ENCODE measurements around the gene PRSS50. TPM values are rescaled to one million over a fixed set of nuclear protein-coding genes. Genes with fewer than 3 reads are reported as not detected.

Gene PRSS50
- total and polyA plus RNA-seq, 4 donors = 0.02 to 0.33 (median 0.25) TPM; not detected in 1

DNA sequence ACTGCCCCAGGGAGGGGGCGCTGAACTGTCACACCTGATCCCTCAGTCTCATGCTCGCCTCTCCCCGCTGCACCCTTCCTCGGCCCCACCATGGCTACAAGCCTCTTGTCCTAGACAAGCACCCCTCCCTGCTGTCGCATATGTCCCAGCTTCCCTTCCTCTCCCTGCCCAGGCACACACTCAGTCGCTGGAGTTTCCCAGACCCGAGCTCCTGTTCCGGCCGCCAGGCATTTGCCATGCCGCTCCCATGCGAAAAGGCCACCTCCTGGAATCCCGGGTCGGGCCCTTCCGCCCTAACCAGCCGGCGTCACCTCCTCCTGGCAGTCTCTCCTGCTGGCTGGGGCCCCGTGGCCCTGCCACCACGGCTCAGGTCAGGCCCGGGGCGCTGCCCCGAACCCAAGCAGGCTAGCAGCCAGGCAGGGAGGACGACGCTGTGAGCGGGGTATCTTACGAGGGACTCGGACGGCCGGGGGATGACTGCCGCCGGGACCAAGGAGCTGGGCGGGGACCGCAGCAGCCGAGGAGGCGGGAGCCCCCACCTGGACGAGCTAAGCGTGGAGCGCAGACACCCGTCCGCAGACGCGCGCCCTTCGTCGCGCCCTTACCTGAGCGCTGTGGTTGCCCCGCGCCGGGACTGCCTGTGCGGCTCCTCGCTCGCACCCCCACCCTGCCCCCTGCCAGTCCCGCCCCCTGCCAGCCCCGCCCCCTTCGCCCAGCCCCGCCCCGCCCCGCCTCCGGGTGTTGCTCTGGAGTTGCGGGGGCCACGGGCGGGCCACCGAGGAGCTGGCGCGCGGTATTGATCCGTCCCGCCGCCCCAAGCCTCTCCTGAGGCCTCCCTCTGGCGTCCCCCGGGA lies 24.4 kb downstream of the PRSS50 start, which contains the start of gene ALS2CL:
TSS of gene ALS2CL (minus strand) at position 642 of the 854 bp plus-strand sequence. CDS start 4,239 bp downstream, outside the sequence.
- Histone ChIP-seq H3K27ac (ENCODE audit: low read depth in 1 of 2, low read length in 2 of 2) (peak within 1 kb of the TSS; percentile 73 to 79), H3K9me3 (ENCODE audit: control insufficient read depth in 4 of 4, low read length in 3 of 4) (no peaks in the 10 kb centered on the region), H3K4me3 (ENCODE audit: low read depth in 1 of 3, low read length in 3 of 3) (peak within 1 kb of the TSS; percentile 67 to 80 (median 68)), H3K27me3 (ENCODE audit: control insufficient read depth in 4 of 4, insufficient read depth in 4 of 4, low read length in 3 of 4) (no peaks in the 10 kb centered on the region), H3K36me3 (ENCODE audit: control insufficient read depth in 4 of 4, insufficient read depth in 3 of 4, low read depth in 1 of 4, low read length in 3 of 4) (no peaks in the 10 kb centered on the region), H3K9ac (ENCODE audit: low read depth in 1 of 2, low read length in 2 of 2) (peak within 1 kb of the TSS; percentile 40 to 48), H3K4me1 (ENCODE audit: control insufficient read depth in 4 of 4, insufficient read depth in 4 of 4, low read length in 3 of 4) (peaks cover 13 to 49% (median 35%) of the 10 kb centered on the region in 4 donors)
- WGBS = under 1% methylated on average over 71 of the region's 71 CpGs
- peak; percentile 70 for TF ChIP-seq NR2F2 (IDR thresholded peaks at IDR 0.05)
- TF ChIP-seq, protein P1, sequence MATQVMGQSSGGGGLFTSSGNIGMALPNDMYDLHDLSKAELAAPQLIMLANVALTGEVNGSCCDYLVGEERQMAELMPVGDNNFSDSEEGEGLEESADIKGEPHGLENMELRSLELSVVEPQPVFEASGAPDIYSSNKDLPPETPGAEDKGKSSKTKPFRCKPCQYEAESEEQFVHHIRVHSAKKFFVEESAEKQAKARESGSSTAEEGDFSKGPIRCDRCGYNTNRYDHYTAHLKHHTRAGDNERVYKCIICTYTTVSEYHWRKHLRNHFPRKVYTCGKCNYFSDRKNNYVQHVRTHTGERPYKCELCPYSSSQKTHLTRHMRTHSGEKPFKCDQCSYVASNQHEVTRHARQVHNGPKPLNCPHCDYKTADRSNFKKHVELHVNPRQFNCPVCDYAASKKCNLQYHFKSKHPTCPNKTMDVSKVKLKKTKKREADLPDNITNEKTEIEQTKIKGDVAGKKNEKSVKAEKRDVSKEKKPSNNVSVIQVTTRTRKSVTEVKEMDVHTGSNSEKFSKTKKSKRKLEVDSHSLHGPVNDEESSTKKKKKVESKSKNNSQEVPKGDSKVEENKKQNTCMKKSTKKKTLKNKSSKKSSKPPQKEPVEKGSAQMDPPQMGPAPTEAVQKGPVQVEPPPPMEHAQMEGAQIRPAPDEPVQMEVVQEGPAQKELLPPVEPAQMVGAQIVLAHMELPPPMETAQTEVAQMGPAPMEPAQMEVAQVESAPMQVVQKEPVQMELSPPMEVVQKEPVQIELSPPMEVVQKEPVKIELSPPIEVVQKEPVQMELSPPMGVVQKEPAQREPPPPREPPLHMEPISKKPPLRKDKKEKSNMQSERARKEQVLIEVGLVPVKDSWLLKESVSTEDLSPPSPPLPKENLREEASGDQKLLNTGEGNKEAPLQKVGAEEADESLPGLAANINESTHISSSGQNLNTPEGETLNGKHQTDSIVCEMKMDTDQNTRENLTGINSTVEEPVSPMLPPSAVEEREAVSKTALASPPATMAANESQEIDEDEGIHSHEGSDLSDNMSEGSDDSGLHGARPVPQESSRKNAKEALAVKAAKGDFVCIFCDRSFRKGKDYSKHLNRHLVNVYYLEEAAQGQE (IDR thresholded peaks at IDR 0.05) = peak; percentile 23
- peak; percentile 20 to 32 for TF ChIP-seq HNF4A (conservative IDR thresholded peaks at IDR 0.05)
- no peak for TF ChIP-seq YY1 (IDR thresholded peaks at IDR 0.05)
- DNase-seq (ENCODE audit: low spot score) = peak; percentile 61

DNA sequence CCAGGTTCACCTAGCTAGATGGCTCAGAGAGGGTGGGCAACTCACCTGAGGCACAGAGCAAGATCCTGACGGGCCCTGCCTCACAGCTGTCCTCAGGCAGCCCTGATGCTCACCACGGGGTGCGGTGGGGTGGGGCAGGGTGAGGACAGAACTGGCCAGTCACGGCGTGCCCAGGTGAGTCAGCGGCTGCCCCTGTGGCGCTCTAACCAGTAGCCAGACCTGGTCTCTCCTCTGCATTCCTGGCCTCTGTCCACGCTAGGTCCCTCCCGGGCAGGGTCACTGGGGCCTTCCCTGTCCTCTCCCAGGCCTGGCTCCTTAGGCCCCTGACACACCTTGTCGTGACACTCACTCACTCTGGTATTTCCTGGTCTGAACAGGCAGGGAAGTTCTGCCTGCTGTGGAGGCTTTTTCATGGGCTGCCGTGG lies 25.1 kb downstream of the PRSS50 start:
- Histone ChIP-seq H3K4me3 (ENCODE audit: low read depth in 1 of 3, low read length in 3 of 3) (peak overlapping the region; percentile 67 to 80 (median 68)), H3K4me1 (ENCODE audit: control insufficient read depth in 4 of 4, insufficient read depth in 4 of 4, low read length in 3 of 4) (peaks cover 13 to 49% (median 35%) of the 10 kb centered on the region in 4 donors), H3K36me3 (ENCODE audit: control insufficient read depth in 4 of 4, insufficient read depth in 3 of 4, low read depth in 1 of 4, low read length in 3 of 4) (peaks cover 0 to 2% (median 0%) of the 10 kb centered on the region in 4 donors), H3K27me3 (ENCODE audit: control insufficient read depth in 4 of 4, insufficient read depth in 4 of 4, low read length in 3 of 4) (no peaks in the 10 kb centered on the region), H3K9me3 (ENCODE audit: control insufficient read depth in 4 of 4, low read length in 3 of 4) (no peaks in the 10 kb centered on the region), H3K27ac (ENCODE audit: low read depth in 1 of 2, low read length in 2 of 2) (peak overlapping the region; percentile 73 to 76), H3K9ac (ENCODE audit: low read depth in 1 of 2, low read length in 2 of 2) (peak overlapping the region; percentile 40 to 48)
- 27% methylated on average over 11 of the region's 11 CpGs for WGBS
- no peak for DNase-seq (ENCODE audit: low spot score)
- TF ChIP-seq RAD21 (IDR thresholded peaks at IDR 0.05) = no peak
- TF ChIP-seq RXRA (IDR thresholded peaks at IDR 0.05) = peak; percentile 34 to 43

DNA sequence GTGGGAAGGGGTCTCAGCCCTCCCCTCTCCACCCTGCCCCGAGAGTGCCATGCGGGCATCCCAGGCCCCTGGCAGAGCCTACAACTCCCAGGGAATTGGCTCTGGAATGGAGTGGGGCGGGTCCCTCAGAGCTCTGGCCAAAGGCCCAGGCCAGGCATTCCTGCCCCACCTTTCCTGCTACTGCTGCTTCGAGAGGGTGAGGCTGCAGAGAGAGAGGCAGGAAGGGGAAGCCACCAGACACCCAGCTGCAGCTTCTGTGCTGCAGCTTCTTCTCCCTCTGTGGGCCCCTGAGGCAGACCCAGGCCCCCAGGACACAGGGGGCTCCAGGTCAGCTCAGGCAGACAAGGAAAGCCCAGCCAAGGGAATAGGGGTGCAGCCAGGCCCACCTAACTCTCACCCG lies 26.9 kb downstream of the PRSS50 start:
- no peak overlapping the region for H3K9ac ChIP-seq (ENCODE audit: low read depth in 1 of 2, low read length in 2 of 2)
- 72% methylated on average over 5 of the region's 5 CpGs for WGBS
- H3K27ac ChIP-seq (ENCODE audit: low read depth in 1 of 2, low read length in 2 of 2) = no peak overlapping the region
- H3K9me3 ChIP-seq (ENCODE audit: control insufficient read depth in 4 of 4, low read length in 3 of 4) = no peaks in the 10 kb centered on the region
- TF ChIP-seq JUND (IDR thresholded peaks at IDR 0.05) = no peak
- TF ChIP-seq, protein P2, sequence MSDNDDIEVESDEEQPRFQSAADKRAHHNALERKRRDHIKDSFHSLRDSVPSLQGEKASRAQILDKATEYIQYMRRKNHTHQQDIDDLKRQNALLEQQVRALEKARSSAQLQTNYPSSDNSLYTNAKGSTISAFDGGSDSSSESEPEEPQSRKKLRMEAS (IDR thresholded peaks at IDR 0.05) = no peak
- H3K4me1 ChIP-seq (ENCODE audit: control insufficient read depth in 4 of 4, insufficient read depth in 4 of 4, low read length in 3 of 4) = peaks cover 8 to 38% (median 28%) of the 10 kb centered on the region in 4 donors
- H3K27me3 ChIP-seq (ENCODE audit: control insufficient read depth in 4 of 4, insufficient read depth in 4 of 4, low read length in 3 of 4) = no peaks in the 10 kb centered on the region
- no peak overlapping the region for H3K4me3 ChIP-seq (ENCODE audit: low read depth in 1 of 3, low read length in 3 of 3)
- DNase-seq (ENCODE audit: low spot score) = no peak
- H3K36me3 ChIP-seq (ENCODE audit: control insufficient read depth in 4 of 4, insufficient read depth in 3 of 4, low read depth in 1 of 4, low read length in 3 of 4) = peaks cover 0 to 2% (median 0%) of the 10 kb centered on the region in 4 donors

Data from liver (tissue), 9 donors.